K562 (cell line): ENCODE data around the gene KLHL8. TPM values are rescaled to one million over a fixed set of nuclear protein-coding genes. Genes with fewer than 3 reads are reported as not detected.

Experiments used
- COPS2 ChIP-seq: fragments of 450-650 bp; conservative IDR thresholded peaks from 2 replicates; pipeline ENCODE4 v1.6.1; 2016; ENCODE audit warnings: mild to moderate bottlenecking, moderate library complexity
- EHMT2 ChIP-seq: fragments of 450-650 bp; IDR thresholded peaks from 2 replicates; pipeline ENCODE4 v1.6.1; 2018; ENCODE audit warnings: antibody characterized with exemption
- ELF2 ChIP-seq: fragments of 250-450 bp; sonication (Bioruptor Pico); IDR thresholded peaks from 2 replicates; pipeline ENCODE4 v1.5.0; 2021; ENCODE audit warnings: mild to moderate bottlenecking
- ETV5 ChIP-seq: sonication (generic); formaldehyde crosslinking; IDR thresholded peaks from 2 replicates; pipeline ENCODE4 v1.4.0; 2020; ENCODE audit warnings: low read depth, mild to moderate bottlenecking, missing genetic modification reagents
- FOXJ2 ChIP-seq: fragments of 200-800 bp; sonication (Bioruptor generic); IDR thresholded peaks from 2 replicates; pipeline ENCODE4 v1.6.1; 2016; ENCODE audit warnings: missing genetic modification characterization, missing compliant biosample characterization
- FOXM1 ChIP-seq, 2 experiments: fragments of 450-650 bp in 1 of 2; sonication (generic) in 1 of 2; formaldehyde crosslinking in 1 of 2; IDR thresholded peaks; 2 replicates each; pipeline versions ENCODE4 v1.6.1 to v1.9.0; 2017 to 2022; ENCODE audit warnings: low read depth in 2 of 2, mild to moderate bottlenecking in 2 of 2, missing genetic modification reagents in 1 of 2, moderate library complexity in 1 of 2
- HMGXB4 ChIP-seq: sonication (generic); formaldehyde crosslinking; IDR thresholded peaks from 2 replicates; pipeline ENCODE4 v1.8.1; 2023; ENCODE audit warnings: mild to moderate bottlenecking, missing genetic modification reagents
- KDM2B ChIP-seq: fragments of 250-450 bp; sonication (Bioruptor Pico); IDR thresholded peaks from 2 replicates; pipeline ENCODE4 v1.8.0; 2021; ENCODE audit warnings: mild to moderate bottlenecking, moderate library complexity
- MITF ChIP-seq: IDR thresholded peaks from 2 replicates; pipeline ENCODE4 v1.6.1; 2014; ENCODE audit warnings: antibody characterized with exemption
- NFRKB ChIP-seq: fragments of 450-650 bp; IDR thresholded peaks from 2 replicates; pipeline ENCODE4 v1.6.1; 2016; ENCODE audit warnings: low read depth
- PPARD ChIP-seq: fragments of 250-450 bp; sonication (Bioruptor Pico); IDR thresholded peaks from 2 replicates; pipeline ENCODE4 v1.8.0; 2022; ENCODE audit warnings: inconsistent platforms, mild to moderate bottlenecking, moderate library complexity
- RBM17 ChIP-seq: fragments of 200-400 bp; formaldehyde crosslinking; IDR thresholded peaks from 2 replicates; pipeline ENCODE4 v1.6.1; 2017; ENCODE audit warnings: low read depth, mild to moderate bottlenecking, low read length, borderline replicate concordance
- SMC3 ChIP-seq: conservative IDR thresholded peaks from 2 replicates; pipeline ENCODE4 v1.6.1; 2011; ENCODE audit warnings: low read depth, low read length, improper control_type of control experiment; ENCODE audit not compliant: insufficient read depth
- TAL1 ChIP-seq: fragments of 450-650 bp; IDR thresholded peaks from 2 replicates; pipeline ENCODE4 v1.6.1; 2016; ENCODE audit warnings: mild to moderate bottlenecking
- ZNF431 ChIP-seq: sonication (generic); formaldehyde crosslinking; IDR thresholded peaks from 2 replicates; pipeline ENCODE4 v1.8.0; 2022; ENCODE audit warnings: mild to moderate bottlenecking, missing genetic modification reagents
- ZNF444 ChIP-seq: fragments of 250-450 bp; sonication (Bioruptor Pico); IDR thresholded peaks from 2 replicates; pipeline ENCODE4 v1.4.0; 2020; ENCODE audit warnings: mild to moderate bottlenecking, moderate library complexity
- polyA plus RNA-seq, 8 experiments: library from polyadenylated mRNA; depleted of rRNA in 4 of 8; stranded (reverse) in 5 of 8; unstranded in 3 of 8; fragments of >200 nt; fragmentation: Nextera tagmentation in 2 of 8; fragmentation: Illumina TruSeq in 1 of 8; extraction: Ambion mirVana in 2 of 8; extraction: Trizol in 1 of 8; gene quantifications; 2 replicates each; pipeline versions ENCODE4 v1.2.1 to v1.2.3, GENCODE V29; 2011 to 2014; ENCODE audit warnings: inconsistent platforms in 1 of 8, missing spikeins in 1 of 8
- total RNA-seq, 7 experiments: library from RNA; depleted of rRNA in 6 of 7; stranded (reverse); fragments of >200 nt in 6 of 7; fragmentation: Illumina TruSeq in 2 of 7; extraction: Trizol in 2 of 7; gene quantifications; 2 replicates each; pipeline versions ENCODE4 v1.2.1 to v1.2.3, GENCODE V29; 2011 to 2021; ENCODE audit warnings: low replicate concordance in 1 of 7
- TF ChIP-seq, protein P1 (sequence below): fragments of 250-450 bp; sonication (Bioruptor Pico); IDR thresholded peaks from 2 replicates; pipeline ENCODE4 v1.5.0; 2020; ENCODE audit warnings: mild to moderate bottlenecking, borderline replicate concordance
- TF ChIP-seq, protein P2 (sequence below): fragments of 250-450 bp; sonication (Bioruptor Pico); IDR thresholded peaks from 2 replicates; pipeline ENCODE4 v1.4.0; 2020; ENCODE audit warnings: mild to moderate bottlenecking

Gene KLHL8
- total and polyA plus RNA-seq, 9 of the 15 experiments (the other 6 are each of a cell fraction or from before 2014, with no cell fraction given): 8.7 to 25.3 (median 15.7) TPM

DNA sequence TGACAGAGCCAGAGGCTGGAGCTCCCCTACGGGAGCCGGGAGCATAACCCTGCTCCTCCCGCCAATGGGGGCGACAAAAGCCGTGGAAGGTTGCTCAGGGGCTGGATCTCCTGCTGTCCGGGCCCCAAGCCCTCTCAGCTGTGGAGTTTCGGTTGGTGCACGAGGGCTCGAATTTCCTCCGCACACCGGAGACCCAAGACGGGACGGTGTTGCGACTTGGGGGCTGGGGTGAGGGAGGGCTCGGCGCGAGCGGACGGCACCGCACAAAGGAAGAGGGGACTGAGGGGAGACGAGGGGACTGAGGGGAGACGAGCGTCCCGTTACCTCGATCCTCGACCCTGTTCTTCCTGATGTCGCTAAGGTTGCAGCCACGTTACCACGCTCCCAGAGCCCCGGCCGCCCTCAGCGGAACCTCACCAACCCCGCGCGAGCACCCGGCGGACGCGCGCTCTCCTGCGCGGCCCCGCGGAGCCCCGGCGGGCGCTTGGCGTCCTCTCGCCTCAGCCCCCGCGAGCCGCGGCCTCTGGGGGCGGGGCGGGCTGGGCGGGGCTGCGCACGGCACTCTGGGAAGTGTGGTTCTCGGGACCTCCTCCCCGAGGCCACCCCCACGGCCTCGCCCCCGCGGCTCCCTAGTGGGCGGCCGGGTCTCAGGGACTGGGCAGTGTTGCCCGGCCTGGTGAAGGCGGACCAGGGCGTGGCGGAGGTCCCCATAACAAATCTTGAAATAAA, at the start of gene KLHL8 (continued):
- TF ChIP-seq, protein P1, sequence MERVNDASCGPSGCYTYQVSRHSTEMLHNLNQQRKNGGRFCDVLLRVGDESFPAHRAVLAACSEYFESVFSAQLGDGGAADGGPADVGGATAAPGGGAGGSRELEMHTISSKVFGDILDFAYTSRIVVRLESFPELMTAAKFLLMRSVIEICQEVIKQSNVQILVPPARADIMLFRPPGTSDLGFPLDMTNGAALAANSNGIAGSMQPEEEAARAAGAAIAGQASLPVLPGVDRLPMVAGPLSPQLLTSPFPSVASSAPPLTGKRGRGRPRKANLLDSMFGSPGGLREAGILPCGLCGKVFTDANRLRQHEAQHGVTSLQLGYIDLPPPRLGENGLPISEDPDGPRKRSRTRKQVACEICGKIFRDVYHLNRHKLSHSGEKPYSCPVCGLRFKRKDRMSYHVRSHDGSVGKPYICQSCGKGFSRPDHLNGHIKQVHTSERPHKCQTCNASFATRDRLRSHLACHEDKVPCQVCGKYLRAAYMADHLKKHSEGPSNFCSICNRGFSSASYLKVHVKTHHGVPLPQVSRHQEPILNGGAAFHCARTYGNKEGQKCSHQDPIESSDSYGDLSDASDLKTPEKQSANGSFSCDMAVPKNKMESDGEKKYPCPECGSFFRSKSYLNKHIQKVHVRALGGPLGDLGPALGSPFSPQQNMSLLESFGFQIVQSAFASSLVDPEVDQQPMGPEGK (CRISPR knock-in tag): no peak
- no peak for TF ChIP-seq EHMT2
- TF ChIP-seq NFRKB: peak; percentile 49; the same call in 1 of the 2 replicates
- TF ChIP-seq ZNF444 (CRISPR knock-in tag): no peak
- no peak for TF ChIP-seq ELF2 (CRISPR knock-in tag)
- TF ChIP-seq RBM17: no peak
- no peak for TF ChIP-seq FOXM1 (IDR thresholded peaks at IDR 0.05; ENCODE audit: low read depth)
- peak; percentile 79; the same call in 1 of the 2 replicates for TF ChIP-seq FOXM1 (CRISPR knock-in tag; IDR thresholded peaks at IDR 0.05; ENCODE audit: low read depth)
- no peak for TF ChIP-seq TAL1
- no peak for TF ChIP-seq COPS2
- TF ChIP-seq ZNF431: peak; percentile 79
- no peak for TF ChIP-seq PPARD (CRISPR knock-in tag)
- 0 out of 2 replicates have a peak, but pooled peaks have one; percentile 35 for TF ChIP-seq FOXJ2 (tag)
- TF ChIP-seq, protein P2, sequence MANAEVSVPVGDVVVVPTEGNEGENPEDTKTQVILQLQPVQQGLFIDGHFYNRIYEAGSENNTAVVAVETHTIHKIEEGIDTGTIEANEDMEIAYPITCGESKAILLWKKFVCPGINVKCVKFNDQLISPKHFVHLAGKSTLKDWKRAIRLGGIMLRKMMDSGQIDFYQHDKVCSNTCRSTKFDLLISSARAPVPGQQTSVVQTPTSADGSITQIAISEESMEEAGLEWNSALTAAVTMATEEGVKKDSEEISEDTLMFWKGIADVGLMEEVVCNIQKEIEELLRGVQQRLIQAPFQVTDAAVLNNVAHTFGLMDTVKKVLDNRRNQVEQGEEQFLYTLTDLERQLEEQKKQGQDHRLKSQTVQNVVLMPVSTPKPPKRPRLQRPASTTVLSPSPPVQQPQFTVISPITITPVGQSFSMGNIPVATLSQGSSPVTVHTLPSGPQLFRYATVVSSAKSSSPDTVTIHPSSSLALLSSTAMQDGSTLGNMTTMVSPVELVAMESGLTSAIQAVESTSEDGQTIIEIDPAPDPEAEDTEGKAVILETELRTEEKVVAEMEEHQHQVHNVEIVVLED: peak; percentile 37; the same call in 1 of the 2 replicates
- no peak for TF ChIP-seq KDM2B (CRISPR knock-in tag)
- TF ChIP-seq HMGXB4 (CRISPR knock-in tag): peak; percentile 74; the same call in 1 of the 2 replicates
- no peak for TF ChIP-seq MITF
- TF ChIP-seq ETV5: no peak
- no peak for TF ChIP-seq SMC3
